ENCODE results near the gene NUMB.
"Not testable (repeated sequence)": the region's sequence is repeated elsewhere in the genome, so short reads cannot be mapped to it uniquely, and the experiment has no call there.

NUMB gene

DNA sequence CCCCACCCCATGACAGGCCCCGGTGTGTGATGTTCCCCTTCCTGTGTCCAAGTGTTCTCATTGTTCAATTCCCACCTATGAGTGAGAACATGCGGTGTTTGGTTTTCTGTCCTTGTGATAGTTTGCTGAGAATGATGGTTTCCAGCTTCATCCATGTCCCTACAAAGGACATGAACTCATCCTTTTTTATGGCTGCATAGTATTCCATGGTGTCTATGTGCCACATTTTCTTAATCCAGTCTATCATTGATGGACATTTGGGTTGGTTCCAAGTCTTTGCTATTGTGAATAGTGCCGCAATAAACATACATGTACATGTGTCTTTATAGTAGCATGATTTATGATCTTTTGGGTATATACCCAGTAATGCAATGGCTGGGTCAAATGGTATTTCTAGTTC lies 52.1 kb downstream of the NUMB start:
- DNase-seq = not testable (repeated sequence)

DNA sequence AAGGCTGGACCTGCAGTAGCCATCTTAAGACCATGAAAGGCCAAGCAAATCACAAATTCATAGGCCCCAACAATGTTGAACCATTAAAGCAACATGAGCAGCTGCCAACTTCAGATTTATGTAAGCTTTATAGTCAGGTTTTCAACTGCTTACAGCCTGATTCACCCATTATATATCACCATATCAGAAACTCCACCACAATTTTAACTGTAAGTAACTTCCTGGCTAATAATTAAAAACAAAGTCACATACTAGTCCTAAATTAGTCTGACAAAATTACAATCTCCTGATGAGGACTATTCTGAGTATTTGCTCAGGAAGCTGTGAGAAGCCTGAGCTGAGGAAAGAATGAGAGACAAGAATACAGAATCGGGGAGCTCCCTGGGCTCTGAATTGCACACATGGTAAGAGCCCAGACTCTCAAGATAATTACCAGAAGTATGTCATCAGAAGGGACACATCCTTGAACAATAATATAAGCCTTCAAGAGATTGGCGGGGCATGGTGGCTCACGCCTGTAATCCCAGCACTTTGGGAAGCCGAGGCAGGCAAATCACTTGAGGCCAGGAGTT lies 55.1 kb downstream of the NUMB start:
- DNase-seq = no peak

DNA sequence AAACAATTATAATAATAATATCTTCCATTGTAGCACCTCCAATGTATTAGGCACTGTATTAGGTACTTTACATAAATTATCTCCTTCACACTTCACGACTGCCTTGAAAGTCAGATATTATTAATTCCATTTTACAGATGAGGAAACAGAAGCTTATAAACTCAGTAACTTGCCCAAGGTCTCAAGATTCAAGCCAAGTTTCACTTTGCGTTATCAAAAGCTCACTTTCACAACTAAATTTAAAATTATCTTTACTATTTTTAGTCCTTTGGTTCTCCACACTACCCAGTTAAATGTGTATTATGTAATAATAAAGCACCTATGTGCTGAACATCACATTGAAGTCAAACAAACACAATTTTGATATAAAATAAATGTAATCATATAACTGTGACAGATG lies 55.8 kb downstream of the NUMB start:
- DNase-seq = no peak

GRCh38 chr14:73397810-73398209 lies 60.5 kb downstream of the NUMB start:
- DNase-seq = no peak

- no peak for DNase-seq
Measured at GRCh38 chr14:73394317-73394716, 64.0 kb downstream of the NUMB start.

- no peak for DNase-seq
Measured at GRCh38 chr14:73393375-73393774, 65.0 kb downstream of the NUMB start.

- no peak for DNase-seq
Measured at GRCh38 chr14:73392329-73393257, 65.8 kb downstream of the NUMB start.

- DNase-seq = not testable (repeated sequence)
Measured at GRCh38 chr14:73387860-73388259, 70.5 kb downstream of the NUMB start.

- no peak for DNase-seq
Measured at GRCh38 chr14:73386342-73386741, 72.0 kb downstream of the NUMB start.

- not testable (repeated sequence) for DNase-seq
Measured at GRCh38 chr14:73385021-73385420, 73.3 kb downstream of the NUMB start.

- DNase-seq = no peak
Measured at GRCh38 chr14:73383356-73383755, 75.0 kb downstream of the NUMB start.

- DNase-seq = no peak
Measured at GRCh38 chr14:73381380-73382013, 76.8 kb downstream of the NUMB start.

GRCh38 chr14:73376585-73376984 lies 81.8 kb downstream of the NUMB start:
- no peak for DNase-seq

- DNase-seq = no peak
Measured at GRCh38 chr14:73375861-73376260, 82.5 kb downstream of the NUMB start.

- no peak for DNase-seq
Measured at GRCh38 chr14:73374218-73374617, 84.1 kb downstream of the NUMB start.

- DNase-seq = no peak
Measured at GRCh38 chr14:73372529-73372928, 85.8 kb downstream of the NUMB start.

GRCh38 chr14:73370561-73370960 lies 87.8 kb downstream of the NUMB start:
- no peak for DNase-seq

- DNase-seq = no peak
Measured at GRCh38 chr14:73369428-73369827, 88.9 kb downstream of the NUMB start.

DNA sequence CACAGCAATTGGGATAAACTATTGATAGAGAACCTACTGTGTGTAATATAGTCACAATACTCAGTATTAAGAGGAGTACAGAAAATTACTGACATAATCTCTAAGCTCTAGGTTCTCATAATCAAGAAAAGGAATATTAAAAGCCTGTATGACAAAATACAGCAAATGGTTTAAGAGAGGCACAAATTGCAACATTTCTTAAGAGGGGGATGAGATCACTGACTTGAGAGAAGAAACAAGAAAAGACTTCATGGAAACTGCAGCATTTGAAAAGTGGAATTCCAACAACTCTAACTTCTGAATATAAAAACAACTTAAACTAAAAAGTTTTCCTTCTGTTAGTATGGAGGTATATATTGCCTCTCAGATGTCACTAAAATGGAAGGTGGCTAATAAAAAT lies 89.7 kb downstream of the NUMB start:
- no peak for DNase-seq

- DNase-seq = no peak
Measured at GRCh38 chr14:73365727-73366126, 92.6 kb downstream of the NUMB start.

DNA sequence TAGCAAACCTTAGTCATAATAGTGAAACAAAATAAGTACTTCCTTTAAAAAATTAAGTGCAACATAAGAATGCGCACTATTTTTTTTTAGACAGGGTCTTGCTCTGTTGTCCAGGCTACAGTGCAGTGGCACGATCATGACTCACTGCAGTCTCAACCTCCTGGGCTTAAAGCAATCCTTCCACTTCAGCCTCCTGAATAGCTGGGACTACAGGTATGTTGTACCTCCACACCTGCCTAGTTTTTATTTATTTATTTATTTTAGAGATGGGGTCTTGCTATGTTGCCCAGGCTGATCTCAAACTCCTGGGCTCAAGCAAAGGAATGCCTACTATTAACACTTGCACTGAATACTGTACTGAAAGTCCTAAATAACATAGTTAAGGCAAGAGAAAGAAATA lies 93.8 kb downstream of the NUMB start:
- no peak for DNase-seq

DNA sequence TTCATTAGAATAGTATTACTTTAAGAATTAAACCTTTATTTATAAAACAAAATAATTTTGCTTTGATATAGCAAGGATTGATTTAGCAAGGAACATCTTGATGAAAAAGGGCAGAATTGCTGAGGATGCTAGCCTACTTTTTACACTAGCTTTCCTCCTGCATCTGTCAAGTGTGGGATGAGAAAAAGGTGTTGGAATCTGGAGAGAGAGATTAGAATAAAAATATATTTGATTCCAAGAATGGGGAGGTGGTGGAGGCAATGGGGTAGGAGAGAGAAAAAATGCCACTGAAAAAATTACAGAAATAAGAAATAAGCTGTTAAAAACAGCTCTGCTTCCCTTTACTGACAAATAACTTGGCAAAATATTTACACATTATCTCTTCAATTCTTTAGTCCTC lies 98.9 kb downstream of the NUMB start:
- DNase-seq = no peak

GRCh38 chr14:73358187-73358586 lies 100.2 kb downstream of the NUMB start:
- no peak for DNase-seq

- not testable (repeated sequence) for DNase-seq
Measured at GRCh38 chr14:73349091-73349490, 109.3 kb downstream of the NUMB start.

All from femur (tissue), 1 donor.